Measurements from ENCODE around the gene PEAK1.

The PEAK1 gene

GRCh38 chr15:77239882-77240608, 179.9 kb downstream of the PEAK1 start:
- Histone ChIP-seq H3K4me1 (ENCODE audit: control insufficient read depth in 2 of 2, insufficient read depth in 1 of 2, low read depth in 1 of 2, low read length in 2 of 2) (no peaks in the 10 kb centered on the region), H4K8ac (ENCODE audit: low read depth, low read length) (no peak overlapping the region), H2BK5ac (ENCODE audit: low read length) (no peak overlapping the region), H3K18ac (ENCODE audit: low read length) (no peak overlapping the region), H3K4me3 (ENCODE audit: low read length in 2 of 2) (no peak overlapping the region), H4K91ac (ENCODE audit: low read depth, low read length, poor library complexity) (no peak overlapping the region), H3K4ac (ENCODE audit: low read length) (no peak overlapping the region), H2BK12ac (ENCODE audit: low read length) (no peak overlapping the region), H2BK120ac (ENCODE audit: low read depth, low read length) (no peak overlapping the region), H3K27me3 (ENCODE audit: control insufficient read depth in 3 of 3, insufficient read depth in 3 of 3, low read depth in 1 of 3, low read length in 3 of 3) (no peaks in the 10 kb centered on the region), H3K9ac (ENCODE audit: low read depth, low read length, poor library complexity) (no peak overlapping the region), H3K4me2 (ENCODE audit: insufficient read depth, low read length, poor library complexity, severe bottlenecking) (no peak overlapping the region), H3K9me3 (replicated peaks in 1 of 2; ENCODE audit: control insufficient read depth in 2 of 2, insufficient read depth in 1 of 2, low read depth in 1 of 2, low read length in 2 of 2) (peaks cover 9 to 11% of the 10 kb centered on the region in 2 donors), H3K27ac (replicated peaks; ENCODE audit: low read length) (no peak overlapping the region), H3K36me3 (replicated peaks in 1 of 2; ENCODE audit: control insufficient read depth in 2 of 2, insufficient read depth in 2 of 2, low read length in 2 of 2) (peaks cover 8 to 10% of the 10 kb centered on the region in 2 donors), H3K79me1 (ENCODE audit: low read depth, low read length) (no peaks in the 10 kb centered on the region), H3K14ac (ENCODE audit: low read length) (no peak overlapping the region), H3K23ac (ENCODE audit: low read depth, low read length, poor library complexity) (no peak overlapping the region), H2BK15ac (ENCODE audit: low read length) (no peak overlapping the region), H2AFZ (ENCODE audit: low read length) (no peak overlapping the region), H2AK5ac (ENCODE audit: low read depth, low read length) (no peak overlapping the region)
- no CpG with 5 or more reads among the region's 2 CpGs for WGBS, 2 donors (ENCODE audit: extremely low coverage in 2 of 2, insufficient read length in 2 of 2, insufficient replicate concordance in 1 of 2)
- DNase-seq (ENCODE audit: low spot score) = no peak

- no peak overlapping the region for H2AFZ ChIP-seq (ENCODE audit: low read length)
- DNase-seq (ENCODE audit: low spot score) = no peak
These were observed 184.3 kb downstream of the PEAK1 start for GRCh38 chr15:77235566-77235965.

GRCh38 chr15:77228828-77229227, 191.1 kb downstream of the PEAK1 start:
- Histone ChIP-seq H2AFZ (ENCODE audit: low read length) (no peak overlapping the region), H3K4me1 (ENCODE audit: control insufficient read depth in 2 of 2, insufficient read depth in 1 of 2, low read depth in 1 of 2, low read length in 2 of 2) (peaks cover 3 to 15% of the 10 kb centered on the region in 2 donors), H2BK5ac (ENCODE audit: low read length) (no peak overlapping the region), H3K18ac (ENCODE audit: low read length) (no peak overlapping the region), H3K4ac (ENCODE audit: low read length) (no peak overlapping the region), H3K27me3 (ENCODE audit: control insufficient read depth in 3 of 3, insufficient read depth in 3 of 3, low read depth in 1 of 3, low read length in 3 of 3) (no peaks in the 10 kb centered on the region), H2BK120ac (ENCODE audit: low read depth, low read length) (no peak overlapping the region), H3K27ac (replicated peaks; ENCODE audit: low read length) (no peak overlapping the region), H3K4me3 (ENCODE audit: low read length in 2 of 2) (no peak overlapping the region), H2AK5ac (ENCODE audit: low read depth, low read length) (no peak overlapping the region), H2BK15ac (ENCODE audit: low read length) (no peak overlapping the region), H3K36me3 (replicated peaks in 1 of 2; ENCODE audit: control insufficient read depth in 2 of 2, insufficient read depth in 2 of 2, low read length in 2 of 2) (no peaks in the 10 kb centered on the region), H3K9ac (ENCODE audit: low read depth, low read length, poor library complexity) (no peak overlapping the region), H3K23ac (ENCODE audit: low read depth, low read length, poor library complexity) (no peak overlapping the region), H3K14ac (ENCODE audit: low read length) (no peak overlapping the region), H2BK12ac (ENCODE audit: low read length) (no peak overlapping the region), H4K8ac (ENCODE audit: low read depth, low read length) (no peak overlapping the region), H4K91ac (ENCODE audit: low read depth, low read length, poor library complexity) (no peak overlapping the region), H3K79me1 (ENCODE audit: low read depth, low read length) (no peaks in the 10 kb centered on the region), H3K9me3 (replicated peaks in 1 of 2; ENCODE audit: control insufficient read depth in 2 of 2, insufficient read depth in 1 of 2, low read depth in 1 of 2, low read length in 2 of 2) (no peaks in the 10 kb centered on the region), H3K4me2 (ENCODE audit: insufficient read depth, low read length, poor library complexity, severe bottlenecking) (no peak overlapping the region)
- no peak for DNase-seq (ENCODE audit: low spot score)

More at GRCh38 chr15:77235566-77235965, 184.3 kb downstream of the PEAK1 start:
- Histone ChIP-seq H3K36me3 (replicated peaks in 1 of 2; ENCODE audit: control insufficient read depth in 2 of 2, insufficient read depth in 2 of 2, low read length in 2 of 2) (peaks cover 8 to 10% of the 10 kb centered on the region in 2 donors), H3K4ac (ENCODE audit: low read length) (no peak overlapping the region), H4K8ac (ENCODE audit: low read depth, low read length) (no peak overlapping the region), H3K18ac (ENCODE audit: low read length) (no peak overlapping the region), H3K23ac (ENCODE audit: low read depth, low read length, poor library complexity) (no peak overlapping the region), H3K14ac (ENCODE audit: low read length) (no peak overlapping the region), H3K9me3 (replicated peaks in 1 of 2; ENCODE audit: control insufficient read depth in 2 of 2, insufficient read depth in 1 of 2, low read depth in 1 of 2, low read length in 2 of 2) (peaks cover 9 to 11% of the 10 kb centered on the region in 2 donors), H3K4me1 (ENCODE audit: control insufficient read depth in 2 of 2, insufficient read depth in 1 of 2, low read depth in 1 of 2, low read length in 2 of 2) (no peaks in the 10 kb centered on the region), H3K4me2 (ENCODE audit: insufficient read depth, low read length, poor library complexity, severe bottlenecking) (no peak overlapping the region), H4K91ac (ENCODE audit: low read depth, low read length, poor library complexity) (no peak overlapping the region), H3K27ac (replicated peaks; ENCODE audit: low read length) (no peak overlapping the region), H3K79me1 (ENCODE audit: low read depth, low read length) (no peaks in the 10 kb centered on the region), H2BK120ac (ENCODE audit: low read depth, low read length) (no peak overlapping the region), H3K4me3 (ENCODE audit: low read length in 2 of 2) (no peak overlapping the region), H3K9ac (ENCODE audit: low read depth, low read length, poor library complexity) (no peak overlapping the region), H2BK12ac (ENCODE audit: low read length) (no peak overlapping the region), H2BK15ac (ENCODE audit: low read length) (no peak overlapping the region), H2BK5ac (ENCODE audit: low read length) (no peak overlapping the region), H2AK5ac (ENCODE audit: low read depth, low read length) (no peak overlapping the region), H3K27me3 (ENCODE audit: control insufficient read depth in 3 of 3, insufficient read depth in 3 of 3, low read depth in 1 of 3, low read length in 3 of 3) (no peaks in the 10 kb centered on the region)
- WGBS, 2 donors (ENCODE audit: extremely low coverage in 2 of 2, insufficient read length in 2 of 2, insufficient replicate concordance in 1 of 2) = no CpG with 5 or more reads among the region's 2 CpGs

GRCh38 chr15:77226652-77227051, 193.3 kb downstream of the PEAK1 start:
- Histone ChIP-seq H2BK15ac (ENCODE audit: low read length) (no peak overlapping the region), H4K91ac (ENCODE audit: low read depth, low read length, poor library complexity) (no peak overlapping the region), H3K23ac (ENCODE audit: low read depth, low read length, poor library complexity) (no peak overlapping the region), H2BK5ac (ENCODE audit: low read length) (no peak overlapping the region), H3K79me1 (ENCODE audit: low read depth, low read length) (no peaks in the 10 kb centered on the region), H3K9ac (ENCODE audit: low read depth, low read length, poor library complexity) (no peak overlapping the region), H2BK12ac (ENCODE audit: low read length) (no peak overlapping the region), H2BK120ac (ENCODE audit: low read depth, low read length) (no peak overlapping the region), H3K4me3 (ENCODE audit: low read length in 2 of 2) (no peak overlapping the region), H4K8ac (ENCODE audit: low read depth, low read length) (no peak overlapping the region), H3K27me3 (ENCODE audit: control insufficient read depth in 3 of 3, insufficient read depth in 3 of 3, low read depth in 1 of 3, low read length in 3 of 3) (no peaks in the 10 kb centered on the region), H2AK5ac (ENCODE audit: low read depth, low read length) (no peak overlapping the region), H3K27ac (replicated peaks; ENCODE audit: low read length) (no peak overlapping the region), H3K36me3 (replicated peaks in 1 of 2; ENCODE audit: control insufficient read depth in 2 of 2, insufficient read depth in 2 of 2, low read length in 2 of 2) (no peaks in the 10 kb centered on the region), H3K4me2 (ENCODE audit: insufficient read depth, low read length, poor library complexity, severe bottlenecking) (no peak overlapping the region), H3K4ac (ENCODE audit: low read length) (no peak overlapping the region), H3K4me1 (ENCODE audit: control insufficient read depth in 2 of 2, insufficient read depth in 1 of 2, low read depth in 1 of 2, low read length in 2 of 2) (peaks cover 7 to 20% of the 10 kb centered on the region in 2 donors), H3K18ac (ENCODE audit: low read length) (no peak overlapping the region), H3K9me3 (replicated peaks in 1 of 2; ENCODE audit: control insufficient read depth in 2 of 2, insufficient read depth in 1 of 2, low read depth in 1 of 2, low read length in 2 of 2) (no peaks in the 10 kb centered on the region), H2AFZ (ENCODE audit: low read length) (no peak overlapping the region), H3K14ac (ENCODE audit: low read length) (no peak overlapping the region)
- no peak for DNase-seq (ENCODE audit: low spot score)
- WGBS, 2 donors (ENCODE audit: extremely low coverage in 2 of 2, insufficient read length in 2 of 2, insufficient replicate concordance in 1 of 2) = 100% methylated on average over 1 of the region's 2 CpGs; no CpG with 5 or more reads in 1 of the 2 donors
